Brain microvascular endothelial cell (primary cell): ENCODE data around the gene EED.

Source experiments
- DNase-seq: peaks from one replicate; pipeline ENCODE4 v3.0.0-alpha.2; 2020
- H3K27ac ChIP-seq: fragments of 250-450 bp; sonication (Bioruptor Pico); 2 replicates; pipeline ENCODE4 v1.5.1; 2020; ENCODE audit warnings: mild to moderate bottlenecking, moderate library complexity
- H3K27me3 ChIP-seq: fragments of 250-450 bp; sonication (Bioruptor Pico); replicated peaks from 2 replicates; pipeline ENCODE4 v1.5.1; 2020; ENCODE audit warnings: mild to moderate bottlenecking
- H3K36me3 ChIP-seq: fragments of 250-450 bp; sonication (Bioruptor Pico); replicated peaks from 2 replicates; pipeline ENCODE4 v1.5.1; 2020; ENCODE audit warnings: mild to moderate bottlenecking
- H3K4me3 ChIP-seq: 2 replicates; pipeline ENCODE4 v1.5.1; 2011; ENCODE audit warnings: low read depth, mild to moderate bottlenecking, control low read depth, low read length, moderate library complexity
- in situ Hi-C: cut with HindIII; loops from 2 replicates; pipeline ENCODE4 v1.10.0; 2017; ENCODE audit warnings: low sequenced_read_pairs, low pct_ligation_motif_present
- TF ChIP-seq, protein P1 (sequence below): IDR thresholded peaks from 2 replicates; pipeline ENCODE4 v1.5.1; 2011; ENCODE audit warnings: low read depth, mild to moderate bottlenecking, moderate library complexity, low read length, control low read depth, inconsistent platforms; ENCODE audit errors: missing control alignments

Gene EED

DNA sequence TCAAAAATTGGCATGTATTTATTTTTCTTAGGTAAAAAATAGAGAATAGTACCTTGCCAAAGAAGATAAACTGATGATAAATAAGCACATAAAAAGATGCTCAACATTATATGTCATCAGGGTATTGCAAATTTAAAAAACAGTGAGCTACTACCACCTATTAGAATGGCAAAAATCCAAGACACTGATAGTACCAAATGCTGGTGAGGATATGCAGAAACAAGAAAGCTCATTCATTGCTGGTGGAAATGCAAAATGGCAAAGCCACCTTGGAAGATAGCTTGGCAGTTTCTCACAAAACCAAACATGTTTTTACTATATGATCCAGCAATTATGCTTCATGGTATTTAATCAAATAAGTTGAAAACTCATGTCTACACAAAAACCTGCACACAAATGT, 46.4 kb upstream of the EED start:
- DNase-seq, result no peak

DNA sequence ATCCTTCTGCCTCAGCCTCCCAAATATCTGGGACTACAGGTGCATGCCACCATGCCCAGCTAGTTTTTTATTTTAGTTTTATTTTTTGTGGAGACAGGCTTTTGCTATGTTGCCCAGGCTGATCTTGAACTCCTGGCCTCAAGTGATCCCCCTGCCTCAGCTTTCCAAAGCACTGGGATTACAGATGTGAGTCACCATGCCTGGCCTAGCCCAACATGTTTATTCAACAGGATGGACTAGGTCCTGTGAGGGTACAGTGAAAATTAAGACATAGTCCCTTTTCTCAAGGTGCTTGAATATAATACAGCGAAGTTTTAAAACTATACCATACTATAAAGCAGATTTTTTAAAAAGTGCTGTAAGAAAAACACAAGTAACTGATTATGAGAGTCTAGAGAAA, 45.2 kb upstream of the EED start:
- Histone ChIP-seq H3K27me3 (no peaks in the 10 kb centered on the region), H3K4me3 (no peak overlapping the region), H3K36me3 (no peaks in the 10 kb centered on the region), H3K27ac (no peak overlapping the region)
- in situ Hi-C loops, result no loop called here
- TF ChIP-seq, protein P1, sequence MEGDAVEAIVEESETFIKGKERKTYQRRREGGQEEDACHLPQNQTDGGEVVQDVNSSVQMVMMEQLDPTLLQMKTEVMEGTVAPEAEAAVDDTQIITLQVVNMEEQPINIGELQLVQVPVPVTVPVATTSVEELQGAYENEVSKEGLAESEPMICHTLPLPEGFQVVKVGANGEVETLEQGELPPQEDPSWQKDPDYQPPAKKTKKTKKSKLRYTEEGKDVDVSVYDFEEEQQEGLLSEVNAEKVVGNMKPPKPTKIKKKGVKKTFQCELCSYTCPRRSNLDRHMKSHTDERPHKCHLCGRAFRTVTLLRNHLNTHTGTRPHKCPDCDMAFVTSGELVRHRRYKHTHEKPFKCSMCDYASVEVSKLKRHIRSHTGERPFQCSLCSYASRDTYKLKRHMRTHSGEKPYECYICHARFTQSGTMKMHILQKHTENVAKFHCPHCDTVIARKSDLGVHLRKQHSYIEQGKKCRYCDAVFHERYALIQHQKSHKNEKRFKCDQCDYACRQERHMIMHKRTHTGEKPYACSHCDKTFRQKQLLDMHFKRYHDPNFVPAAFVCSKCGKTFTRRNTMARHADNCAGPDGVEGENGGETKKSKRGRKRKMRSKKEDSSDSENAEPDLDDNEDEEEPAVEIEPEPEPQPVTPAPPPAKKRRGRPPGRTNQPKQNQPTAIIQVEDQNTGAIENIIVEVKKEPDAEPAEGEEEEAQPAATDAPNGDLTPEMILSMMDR, result no peak
- no peak for DNase-seq

More for the DNA sequence above, 46.4 kb upstream of the EED start:
- Histone ChIP-seq H3K4me3 (no peak overlapping the region), H3K36me3 (no peaks in the 10 kb centered on the region), H3K27ac (no peak overlapping the region), H3K27me3 (no peaks in the 10 kb centered on the region)
- in situ Hi-C loops, result no loop called here
- TF ChIP-seq, protein P1, result no peak

DNA sequence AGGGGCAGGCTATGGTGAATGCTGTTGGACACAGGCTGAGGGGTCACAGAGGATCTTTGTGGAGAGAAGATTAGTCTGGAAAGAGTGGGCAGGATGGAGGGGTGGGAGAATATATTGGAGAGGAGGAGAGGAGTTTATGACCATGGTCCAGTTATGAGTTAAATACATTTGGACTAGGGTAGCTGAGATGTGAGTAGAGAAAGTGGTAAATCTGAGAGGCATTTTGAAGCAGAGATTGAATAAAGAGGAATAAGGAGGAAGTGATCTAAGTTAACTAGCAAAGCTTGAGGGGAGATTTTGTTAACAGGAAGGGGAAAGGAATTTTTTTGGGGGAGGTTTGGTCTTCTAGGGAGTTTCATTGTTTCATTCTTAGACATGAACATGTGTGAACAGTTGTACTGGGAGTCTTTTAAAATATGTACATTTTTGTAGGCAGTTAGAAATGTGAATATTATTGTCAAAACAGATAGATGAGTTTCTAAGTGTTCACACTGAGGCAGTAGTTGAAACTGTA, 43.1 kb upstream of the EED start:
- no peak overlapping the region for H3K27ac ChIP-seq
- no peak overlapping the region for H3K4me3 ChIP-seq
- no peak for DNase-seq
- no peaks in the 10 kb centered on the region for H3K27me3 ChIP-seq
- in situ Hi-C loops, result loop anchor here (25.0 kb wide), 1 partner anchor 164 kb away; no protein-coding TSS in a partner anchor
- TF ChIP-seq, protein P1, result no peak
- H3K36me3 ChIP-seq, result no peaks in the 10 kb centered on the region

DNA sequence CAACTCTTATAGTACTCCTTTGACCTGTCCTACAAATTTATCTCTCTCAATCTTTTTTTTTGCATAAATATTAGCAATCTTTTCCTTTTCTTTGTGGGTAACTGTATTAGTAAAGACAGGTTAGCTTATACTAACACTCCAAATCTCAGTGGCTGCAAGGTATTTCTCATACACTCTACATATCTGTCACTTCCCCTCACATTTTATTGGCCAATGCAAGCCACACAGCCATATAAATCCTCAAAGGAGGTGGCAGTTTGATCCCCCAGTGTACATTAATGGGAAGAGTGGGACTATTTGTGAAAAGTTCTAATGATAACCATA, 42.6 kb upstream of the EED start:
- Histone ChIP-seq H3K27me3 (no peaks in the 10 kb centered on the region), H3K27ac (no peak overlapping the region), H3K4me3 (no peak overlapping the region), H3K36me3 (no peaks in the 10 kb centered on the region)
- DNase-seq, result no peak
- TF ChIP-seq, protein P1, result no peak
- in situ Hi-C loops, result loop anchor here (25.0 kb wide), 1 partner anchor 165 kb away; no protein-coding TSS in a partner anchor

DNA sequence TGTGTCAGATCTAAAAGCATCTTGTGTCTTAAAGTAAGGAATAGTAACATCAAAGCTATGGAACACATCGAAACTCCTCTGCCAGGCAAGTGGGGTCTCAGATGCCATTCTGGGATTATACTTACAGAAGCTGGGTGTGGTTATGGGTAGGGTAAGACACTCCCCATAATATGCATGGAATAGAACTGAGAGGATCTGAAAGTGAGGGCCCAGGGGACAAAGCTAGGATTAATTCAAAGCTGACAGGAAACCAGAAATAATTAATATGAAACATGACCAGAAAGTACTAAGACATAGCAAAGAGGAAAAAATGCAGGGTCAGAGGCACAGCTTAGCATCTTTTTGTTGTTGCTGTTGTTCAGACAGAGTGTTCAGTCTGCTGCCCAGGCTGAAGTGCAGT, 40.2 kb upstream of the EED start:
- no peaks in the 10 kb centered on the region for H3K36me3 ChIP-seq
- DNase-seq, result no peak
- H3K27me3 ChIP-seq, result no peaks in the 10 kb centered on the region
- no peak overlapping the region for H3K4me3 ChIP-seq
- H3K27ac ChIP-seq, result no peak overlapping the region
- in situ Hi-C loops, result loop anchor here (25.0 kb wide), 1 partner anchor 167 kb away; no protein-coding TSS in a partner anchor
- TF ChIP-seq, protein P1, result no peak

DNA sequence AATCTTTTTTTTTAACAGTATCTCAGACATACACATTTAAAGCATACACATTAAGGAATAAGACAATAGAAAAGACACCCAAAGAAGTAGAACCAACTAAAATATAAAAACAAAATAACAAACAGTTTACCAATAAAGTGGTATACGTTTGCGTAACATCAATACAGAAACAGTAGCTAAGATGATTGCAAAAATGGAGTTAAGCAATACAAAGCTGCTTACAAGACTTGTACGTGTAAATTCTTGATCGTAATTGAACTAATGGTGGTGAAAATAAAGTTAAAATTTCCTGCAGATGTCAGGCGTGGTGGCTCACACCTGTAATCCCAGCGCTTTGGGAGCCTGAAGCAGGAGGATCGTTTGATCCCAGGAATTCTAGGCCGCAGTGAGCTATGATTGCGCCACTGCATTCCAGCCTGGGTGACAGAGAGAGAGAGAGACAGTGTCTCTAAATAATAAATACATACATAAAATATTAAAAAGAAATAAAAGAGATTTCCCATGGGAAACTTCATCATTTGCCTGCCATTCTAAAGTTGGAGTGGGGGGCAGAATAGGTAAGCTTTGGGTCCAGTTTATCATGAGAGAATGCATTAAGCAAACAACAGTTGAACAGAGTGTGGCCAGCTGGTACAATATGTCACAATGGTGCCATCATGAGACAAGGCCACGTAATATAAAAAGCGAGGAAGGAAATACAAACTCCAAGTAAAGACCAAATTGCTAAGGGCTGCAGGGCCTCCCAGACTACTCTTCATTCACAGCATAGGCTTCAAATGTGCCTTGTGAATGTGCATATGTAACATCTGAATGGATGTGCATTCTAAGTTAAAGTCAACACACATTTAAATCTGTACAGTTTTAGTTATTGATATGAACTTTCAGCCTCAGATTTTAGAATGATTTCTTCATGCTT, 38.9 kb upstream of the EED start:
- DNase-seq, result no peak
- no peaks in the 10 kb centered on the region for H3K36me3 ChIP-seq
- TF ChIP-seq, protein P1, result no peak
- no peak overlapping the region for H3K27ac ChIP-seq
- in situ Hi-C loops, result loop anchor here (25.0 kb wide), 1 partner anchor 168 kb away; no protein-coding TSS in a partner anchor
- H3K27me3 ChIP-seq, result no peaks in the 10 kb centered on the region
- H3K4me3 ChIP-seq, result no peak overlapping the region
